SJCRH30 (cell line): ENCODE results near the gene ARID3B. TPM values are rescaled to one million over a fixed set of nuclear protein-coding genes. Genes with fewer than 3 reads are reported as not detected.

Experiments used
- DNase-seq, 2 experiments: peaks; one replicate each; pipeline ENCODE4 v3.0.0-alpha.2; 2015 to 2020
- H3K27ac ChIP-seq: fragments of 250-450 bp; sonication (Bioruptor Pico); 2 replicates; pipeline ENCODE4 v1.5.1; 2020; ENCODE audit warnings: mild to moderate bottlenecking, moderate library complexity
- H3K27me3 ChIP-seq: fragments of 250-450 bp; sonication (Bioruptor Pico); 2 replicates; pipeline ENCODE4 v1.5.1; 2020; ENCODE audit warnings: mild to moderate bottlenecking, moderate library complexity
- H3K36me3 ChIP-seq: fragments of 250-450 bp; sonication (Bioruptor Pico); 2 replicates; pipeline ENCODE4 v1.5.1; 2020; ENCODE audit warnings: mild to moderate bottlenecking, moderate library complexity
- H3K4me1 ChIP-seq: fragments of 250-450 bp; sonication (Bioruptor Pico); 2 replicates; pipeline ENCODE4 v1.5.1; 2020; ENCODE audit warnings: mild to moderate bottlenecking, moderate library complexity
- H3K4me3 ChIP-seq: fragments of 250-450 bp; sonication (Bioruptor Pico); 2 replicates; pipeline ENCODE4 v1.5.1; 2020; ENCODE audit warnings: mild to moderate bottlenecking, moderate library complexity
- H3K9me3 ChIP-seq: fragments of 250-450 bp; sonication (Bioruptor Pico); replicated peaks from 2 replicates; pipeline ENCODE4 v1.5.1; 2020; ENCODE audit warnings: mild to moderate bottlenecking, moderate library complexity
- total RNA-seq: library from RNA; depleted of rRNA; stranded (reverse); fragments of >200 nt; shearing (Covaris generic); gene quantifications from 2 replicates; pipeline ENCODE4 v1.2.3, GENCODE V29; 2014; rRNA removed

ARID3B gene
- total RNA-seq, 1 experiment from 2014 or later = 16.0 TPM

DNA sequence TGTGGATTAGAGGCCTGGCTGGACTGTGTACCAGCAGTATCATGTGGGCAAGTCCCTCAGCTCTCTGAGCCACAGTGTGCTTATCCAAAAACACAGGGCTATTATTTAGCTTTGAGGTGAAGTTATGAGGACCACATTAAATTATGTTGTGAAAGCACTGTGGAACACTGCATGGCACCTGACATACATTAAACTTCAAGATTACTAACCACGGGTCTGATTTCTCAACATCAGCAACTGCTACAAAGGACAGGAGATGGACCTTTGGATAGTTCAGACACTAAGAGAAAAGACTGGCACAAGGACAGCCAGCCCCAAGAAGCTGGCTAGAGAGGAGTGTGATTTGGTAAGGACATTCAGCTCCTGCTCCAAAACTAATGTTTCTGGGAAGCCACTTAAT is 96.0 kb downstream of the ARID3B start:
- Histone ChIP-seq H3K4me3 (no peak overlapping the region), H3K4me1 (no peaks in the 10 kb centered on the region), H3K9me3 (no peaks in the 10 kb centered on the region), H3K36me3 (peaks cover 33% of the 10 kb centered on the region), H3K27ac (no peak overlapping the region), H3K27me3 (no peaks in the 10 kb centered on the region)
- no peak for DNase-seq

DNA sequence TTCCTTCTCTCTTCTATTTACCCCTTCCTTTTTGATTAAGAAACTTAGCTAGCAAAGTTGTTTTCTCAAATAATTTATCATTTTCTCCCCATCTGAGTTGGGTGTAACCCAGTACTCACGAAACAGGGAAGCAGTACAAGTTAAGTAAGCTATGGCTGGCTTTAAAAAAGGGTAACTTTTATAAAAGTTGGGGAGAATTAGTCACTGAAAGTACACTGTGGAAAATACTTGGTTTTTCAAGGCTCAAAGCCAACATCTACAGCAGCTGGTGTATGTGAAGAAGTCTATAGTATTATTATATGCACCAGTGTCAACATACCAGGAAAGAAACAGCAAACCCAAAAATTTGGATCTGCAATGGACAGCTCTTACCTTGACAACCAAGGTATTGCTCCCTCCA is 100.1 kb downstream of the ARID3B start:
- no peaks in the 10 kb centered on the region for H3K4me1 ChIP-seq
- DNase-seq = no peak
- H3K9me3 ChIP-seq = no peaks in the 10 kb centered on the region
- no peaks in the 10 kb centered on the region for H3K27me3 ChIP-seq
- peaks cover 10% of the 10 kb centered on the region for H3K36me3 ChIP-seq
- no peak overlapping the region for H3K27ac ChIP-seq
- H3K4me3 ChIP-seq = no peak overlapping the region

DNA sequence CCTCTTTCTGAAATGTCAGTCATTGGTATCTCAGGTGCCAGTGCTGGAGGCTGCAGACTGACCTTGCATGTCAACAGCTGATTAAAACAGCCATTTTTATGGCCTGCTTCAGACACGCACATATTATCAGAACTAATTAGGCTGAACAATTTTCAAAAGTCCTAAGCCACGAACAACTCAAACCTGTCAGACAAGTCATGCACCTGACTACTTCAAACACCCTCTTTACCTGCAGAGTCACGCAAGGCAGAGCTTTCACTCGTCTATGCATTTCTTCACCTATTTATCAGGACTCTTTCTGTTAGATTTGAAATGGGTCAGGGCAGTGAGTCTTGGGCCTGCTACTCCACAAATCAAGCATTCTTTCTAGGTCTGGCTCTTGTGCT is 101.3 kb downstream of the ARID3B start:
- DNase-seq = no peak
- H3K9me3 ChIP-seq = no peaks in the 10 kb centered on the region
- no peak overlapping the region for H3K27ac ChIP-seq
- no peak overlapping the region for H3K4me3 ChIP-seq
- no peaks in the 10 kb centered on the region for H3K4me1 ChIP-seq
- H3K27me3 ChIP-seq = no peaks in the 10 kb centered on the region
- H3K36me3 ChIP-seq = peaks cover 10% of the 10 kb centered on the region

DNA sequence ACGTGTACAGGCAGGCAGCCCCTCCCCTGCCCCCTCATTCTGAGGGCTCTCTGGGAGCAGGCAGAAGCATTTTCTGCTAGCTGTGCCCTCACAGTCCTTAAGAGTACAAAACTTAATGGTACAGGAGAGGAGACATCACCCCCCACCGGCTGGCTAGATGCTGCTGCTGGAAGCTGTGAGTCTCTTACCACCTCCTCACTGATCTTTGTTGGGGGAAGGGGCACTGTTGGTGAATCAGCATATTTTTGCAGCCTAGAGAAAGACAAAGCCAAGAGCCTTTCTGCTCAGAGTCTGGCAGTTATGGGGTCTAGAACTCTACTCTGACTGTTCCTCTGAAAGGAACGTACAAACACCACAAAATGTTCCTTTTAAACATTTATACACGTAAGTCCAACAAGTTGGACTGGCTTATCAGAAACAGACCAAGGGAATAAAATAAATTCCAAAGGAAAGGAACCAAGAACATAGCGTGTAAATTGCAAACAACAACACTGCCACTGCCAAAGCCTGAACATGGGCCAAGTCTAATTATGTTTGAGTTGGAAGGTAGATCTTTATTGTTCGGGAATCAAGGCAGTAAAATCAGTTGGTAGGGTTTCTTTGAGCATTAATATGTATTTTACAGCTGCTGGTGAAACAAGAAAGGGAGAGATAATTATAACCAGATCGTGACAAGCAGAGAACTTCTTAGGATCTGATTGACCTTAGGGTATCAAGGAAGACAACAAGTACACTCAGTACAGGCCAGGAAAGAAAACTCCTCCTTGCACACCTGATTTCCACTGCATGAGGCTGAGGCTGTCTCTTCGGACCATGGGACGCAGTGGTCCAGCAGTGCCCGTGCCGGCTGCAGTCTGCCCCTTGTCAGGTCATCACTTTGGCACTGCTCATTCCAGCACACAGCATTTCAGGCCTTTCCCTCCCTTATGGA is 102.0 kb downstream of the ARID3B start:
- H3K9me3 ChIP-seq = no peaks in the 10 kb centered on the region
- no peak overlapping the region for H3K4me3 ChIP-seq
- H3K36me3 ChIP-seq = peaks cover 10% of the 10 kb centered on the region
- DNase-seq = no peak
- no peaks in the 10 kb centered on the region for H3K27me3 ChIP-seq
- no peaks in the 10 kb centered on the region; the same call in 1 of the 2 replicates for H3K4me1 ChIP-seq
- H3K27ac ChIP-seq = no peak overlapping the region

DNA sequence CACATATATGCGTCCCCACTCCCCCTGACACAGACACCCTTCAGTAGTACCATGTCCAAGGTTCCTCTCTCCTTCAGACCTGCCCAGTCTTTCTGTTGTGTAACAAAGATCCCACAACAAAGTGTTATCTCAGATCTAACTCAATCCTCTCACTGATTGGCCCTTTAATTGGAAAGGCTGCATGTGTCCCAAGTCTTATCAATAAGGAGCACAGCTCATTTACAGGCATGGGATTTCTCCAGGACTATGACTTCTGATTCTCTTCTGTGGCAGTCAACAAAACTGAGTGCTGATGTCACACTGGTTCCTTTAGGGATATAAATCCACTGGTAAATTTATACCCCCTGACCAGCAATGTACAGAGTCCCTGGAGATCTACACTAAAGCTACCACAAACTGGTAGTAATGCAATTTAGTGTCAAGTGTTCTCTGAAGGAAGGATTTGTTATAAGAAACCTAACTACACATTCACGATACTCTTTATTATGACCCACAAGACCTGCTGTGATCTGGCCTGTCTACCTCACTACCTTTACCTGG is 102.7 kb downstream of the ARID3B start:
- Histone ChIP-seq H3K27me3 (no peaks in the 10 kb centered on the region), H3K4me1 (no peaks in the 10 kb centered on the region; the same call in 1 of the 2 replicates), H3K27ac (no peak overlapping the region), H3K4me3 (no peak overlapping the region), H3K36me3 (peaks cover 7% of the 10 kb centered on the region), H3K9me3 (no peaks in the 10 kb centered on the region)
- no peak for DNase-seq

DNA sequence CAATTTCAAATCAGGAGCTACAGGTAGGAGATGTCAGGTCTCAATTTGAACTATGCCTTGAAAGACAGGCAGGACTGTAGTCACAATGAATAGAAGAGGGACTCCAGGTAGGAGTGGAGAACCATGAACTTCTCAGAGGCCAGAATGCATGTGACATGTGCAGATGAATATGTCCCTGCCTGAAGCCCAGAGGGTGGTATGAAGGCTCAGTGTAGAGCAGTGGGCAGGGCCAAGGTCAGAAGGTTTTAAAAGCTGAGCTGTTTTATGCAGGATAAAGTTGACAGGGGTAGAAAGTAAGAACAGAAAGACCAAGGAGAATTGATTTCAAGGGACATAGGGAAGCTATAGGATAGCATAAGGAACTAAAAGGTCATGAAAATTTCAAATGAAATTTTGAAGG is 105.5 kb downstream of the ARID3B start:
- Histone ChIP-seq H3K27me3 (no peaks in the 10 kb centered on the region), H3K4me3 (no peak overlapping the region), H3K27ac (no peak overlapping the region), H3K36me3 (0 out of 2 replicates have a peak, but pooled peaks cover 4% of the 10 kb centered on the region), H3K4me1 (no peaks in the 10 kb centered on the region; the same call in 1 of the 2 replicates), H3K9me3 (no peaks in the 10 kb centered on the region)
- no peak for DNase-seq

Other genes starting within 250 kb of the ARID3B start
- not detected in 2 replicates for gene CYP11A1, start 173.6 kb upstream of the ARID3B start, total RNA-seq
- 2.6 and 2.8 TPM in 2 replicates for gene SEMA7A, start 107.3 kb upstream of the ARID3B start, total RNA-seq
- gene UBL7, start 80.1 kb upstream of the ARID3B start, total RNA-seq = 71.9 and 77.1 TPM in 2 replicates
- 42.3 and 44.4 TPM in 2 replicates for gene CLK3, start 74.6 kb downstream of the ARID3B start, total RNA-seq
- gene EDC3, start 154.8 kb downstream of the ARID3B start, total RNA-seq = 19.7 and 21.6 TPM in 2 replicates
- not detected in 2 replicates for gene CYP1A1, start 184.3 kb downstream of the ARID3B start, total RNA-seq
- gene CYP1A2, start 207.6 kb downstream of the ARID3B start, total RNA-seq = not detected in 2 replicates
- 23.2 and 24.0 TPM in 2 replicates for gene CSK, start 240.9 kb downstream of the ARID3B start, total RNA-seq